Limb (tissue), 2 donors: Measurements from ENCODE around the gene MAL.
A peak's percentile ranks its signal among the peaks of the same experiment; 100 is the strongest.

Experiments
- DNase-seq, 2 donors: peaks; one replicate each; pipeline ENCODE4 v3.0.0-alpha.2; 2016; ENCODE audit errors: extremely low spot score in 2 of 2

MAL gene

DNA sequence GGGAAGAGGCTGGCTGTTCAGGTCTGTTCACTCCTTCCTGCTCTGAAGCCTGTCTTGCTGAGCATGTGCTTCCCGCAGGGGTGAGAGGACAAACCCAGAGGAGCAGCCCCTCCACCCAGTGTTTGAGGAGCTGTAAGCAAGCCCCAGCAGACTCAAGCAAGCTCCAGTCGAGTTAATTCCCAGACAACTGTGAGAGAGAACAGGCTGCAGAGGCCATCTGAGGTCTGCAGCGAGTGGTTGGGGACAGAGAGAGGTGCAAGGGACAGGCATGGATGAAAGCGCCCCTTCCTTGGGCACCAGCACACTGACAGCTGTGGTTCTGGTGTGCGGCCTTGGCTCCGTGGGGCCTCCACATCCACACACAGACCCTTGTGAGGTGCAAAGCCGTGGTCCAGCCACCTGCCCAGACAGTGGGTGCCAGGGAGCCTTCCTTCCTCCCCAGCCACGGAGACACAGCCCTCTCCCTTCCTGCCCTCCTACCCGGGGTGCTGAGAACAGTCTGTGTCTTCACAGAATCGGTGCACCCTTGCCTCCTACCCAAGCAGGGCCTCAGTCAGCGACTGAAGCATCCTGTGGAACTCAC lies 36.2 kb downstream of the MAL start:
- peak in 1 of 2 donors; percentile 20 for DNase-seq

DNA sequence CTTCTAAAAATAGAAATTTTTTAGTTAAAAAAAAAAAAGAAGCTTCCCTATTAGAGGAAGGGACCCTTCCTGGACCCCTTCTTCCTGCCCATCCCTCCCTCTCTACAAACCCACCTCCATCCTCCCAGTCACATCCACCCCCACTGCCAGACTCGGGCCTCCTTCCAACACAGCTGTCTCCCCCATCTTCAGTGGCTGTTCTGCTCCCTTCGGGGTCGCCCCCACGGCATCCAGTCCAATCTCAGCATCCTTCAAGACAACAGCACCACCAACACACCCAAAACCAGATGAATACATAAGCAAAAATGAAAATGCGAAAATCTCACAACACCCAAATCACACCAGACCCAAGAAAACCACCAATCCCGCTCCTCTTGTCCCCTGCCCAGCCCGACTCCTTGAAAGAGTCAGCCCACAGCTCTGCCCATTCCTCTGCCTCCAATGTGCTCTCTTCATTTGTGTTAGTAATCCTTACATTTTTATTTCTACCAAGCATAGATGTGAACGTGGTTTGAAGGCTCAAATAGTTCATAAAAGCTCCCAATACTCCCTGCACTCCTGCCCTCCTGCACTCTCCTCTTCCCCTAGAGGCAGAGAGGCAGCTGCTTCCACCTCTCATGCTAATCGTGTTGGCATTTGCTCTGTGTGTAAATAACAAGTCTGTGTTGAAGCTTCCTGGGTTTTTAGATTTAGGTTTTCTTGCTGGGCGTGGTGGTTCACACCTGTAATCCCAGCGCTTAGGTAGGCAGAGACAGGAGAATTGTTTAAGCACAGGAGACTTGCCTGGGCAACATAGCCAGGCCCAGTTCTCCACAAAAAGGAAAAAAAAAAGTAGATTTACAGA lies 37.0 kb downstream of the MAL start:
- peak in 1 of 2 donors; percentile 28 for DNase-seq

DNA sequence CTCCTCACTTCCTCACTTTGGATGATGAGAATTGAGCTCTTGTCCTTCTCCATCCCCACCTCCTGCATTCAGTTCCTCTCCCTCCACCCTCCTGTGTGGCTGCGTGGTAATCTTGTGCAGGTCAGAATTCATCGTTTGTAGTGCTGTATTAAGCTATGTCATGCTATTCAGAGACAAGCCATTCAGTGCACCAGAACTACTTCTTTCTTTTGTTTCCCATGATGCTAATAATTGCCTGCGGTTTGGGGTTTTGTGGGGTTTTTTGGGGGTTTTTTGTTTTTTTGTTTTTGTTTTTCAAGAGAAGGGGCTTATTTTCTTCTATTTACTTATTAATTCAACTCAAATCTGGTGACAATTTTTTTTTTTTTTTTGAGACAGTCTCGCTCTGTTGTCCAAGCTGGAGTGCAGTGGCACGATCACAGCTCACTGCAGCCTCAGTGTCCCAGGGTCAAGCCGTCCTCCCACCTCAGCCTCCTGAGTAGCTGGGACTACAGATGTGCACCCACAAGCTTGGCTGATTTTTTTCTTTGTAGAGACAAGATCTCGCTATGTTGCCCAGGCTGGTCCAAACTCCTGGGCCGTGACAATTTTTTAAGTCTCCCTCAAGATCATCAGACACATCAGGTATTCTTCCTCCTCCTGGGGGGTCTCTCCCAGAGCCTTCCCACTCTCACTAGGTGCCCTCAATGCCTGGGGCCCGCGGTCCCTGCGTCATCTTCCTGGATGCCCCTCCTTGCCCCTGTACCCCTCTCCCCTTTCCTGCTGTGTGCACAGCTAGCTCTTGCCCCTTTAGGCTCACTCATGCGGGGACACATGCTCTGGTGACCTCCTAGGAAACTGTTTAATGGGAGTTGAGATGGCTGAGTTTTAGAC lies 37.8 kb downstream of the MAL start:
- DNase-seq, result peak in 1 of 2 donors; percentile 12

DNA sequence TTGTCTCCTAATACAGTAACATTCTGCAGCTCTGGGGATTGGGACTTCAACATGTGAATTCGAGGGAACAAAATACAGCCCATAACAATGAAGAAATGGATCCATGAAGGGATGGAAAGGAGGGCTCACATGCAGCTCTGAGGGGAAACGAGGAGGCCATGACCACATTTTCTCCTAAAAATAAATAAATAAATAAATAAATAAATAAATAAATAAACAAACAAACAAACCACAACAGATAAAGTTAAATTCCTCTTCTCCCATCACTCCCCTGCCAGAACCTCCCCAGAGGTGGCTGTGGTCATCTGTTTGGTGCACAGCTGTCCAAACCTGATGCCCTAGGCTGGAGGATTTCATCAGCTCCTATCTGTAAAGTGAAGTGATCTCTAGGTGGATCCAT lies 42.7 kb downstream of the MAL start:
- no peak for DNase-seq

DNA sequence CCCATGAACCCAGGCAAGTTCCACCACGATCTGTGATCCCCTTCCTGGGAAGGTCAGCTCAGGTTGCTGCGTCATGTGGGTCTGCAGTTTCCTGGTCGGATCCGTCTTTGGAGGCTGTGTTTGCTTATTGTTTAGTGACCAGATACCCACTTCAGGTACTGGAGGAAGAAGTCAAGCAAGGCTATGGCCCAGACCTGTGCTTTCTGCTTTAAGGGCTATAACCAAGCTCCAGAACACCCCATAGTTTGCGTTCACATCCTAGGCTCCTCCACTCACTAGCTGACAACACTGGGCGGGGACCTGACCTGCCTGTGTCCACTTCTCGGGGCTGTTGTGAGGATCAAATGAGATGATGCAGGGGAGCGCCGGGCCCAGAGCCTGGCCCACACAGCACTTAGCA lies 44.0 kb downstream of the MAL start:
- no peak for DNase-seq

DNA sequence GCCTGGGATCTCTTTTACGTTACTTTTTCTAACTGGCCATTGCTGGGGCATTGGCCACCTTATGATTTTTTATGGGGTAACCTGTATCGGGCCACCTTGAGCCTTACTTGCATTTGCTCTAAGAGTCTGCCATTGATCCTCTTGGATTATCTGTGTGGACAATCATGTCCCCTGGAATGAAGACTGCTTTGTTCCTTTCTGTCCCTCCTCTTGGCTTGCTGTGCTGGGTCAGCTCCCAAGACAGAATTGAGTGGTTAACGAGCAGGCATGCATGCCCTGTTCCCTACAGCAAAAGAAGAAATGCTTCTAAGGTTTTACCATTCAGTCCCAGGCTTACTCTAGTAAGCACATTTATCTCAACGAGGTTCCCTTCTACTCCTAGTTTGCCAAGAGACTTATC lies 46.3 kb downstream of the MAL start:
- no peak for DNase-seq

DNA sequence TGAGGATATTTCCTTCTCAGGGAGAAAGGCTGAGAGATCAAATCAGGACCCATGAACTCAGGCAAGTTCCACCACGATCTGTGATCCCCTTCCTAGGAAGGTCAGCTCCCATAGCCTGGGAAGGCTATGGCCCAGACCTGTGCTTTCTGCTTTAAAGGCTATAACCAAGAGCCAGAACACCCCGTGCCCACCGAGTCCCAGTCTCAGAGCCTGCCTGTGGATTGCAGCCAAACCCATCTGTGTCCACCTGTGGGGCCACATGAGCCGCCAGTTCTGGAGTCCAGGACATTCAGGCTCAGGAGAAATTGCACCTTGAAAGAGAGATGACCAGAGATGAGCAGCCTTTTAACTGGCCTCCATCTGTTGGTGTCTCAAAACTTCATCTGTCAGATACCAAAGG lies 46.9 kb downstream of the MAL start:
- no peak for DNase-seq

DNA sequence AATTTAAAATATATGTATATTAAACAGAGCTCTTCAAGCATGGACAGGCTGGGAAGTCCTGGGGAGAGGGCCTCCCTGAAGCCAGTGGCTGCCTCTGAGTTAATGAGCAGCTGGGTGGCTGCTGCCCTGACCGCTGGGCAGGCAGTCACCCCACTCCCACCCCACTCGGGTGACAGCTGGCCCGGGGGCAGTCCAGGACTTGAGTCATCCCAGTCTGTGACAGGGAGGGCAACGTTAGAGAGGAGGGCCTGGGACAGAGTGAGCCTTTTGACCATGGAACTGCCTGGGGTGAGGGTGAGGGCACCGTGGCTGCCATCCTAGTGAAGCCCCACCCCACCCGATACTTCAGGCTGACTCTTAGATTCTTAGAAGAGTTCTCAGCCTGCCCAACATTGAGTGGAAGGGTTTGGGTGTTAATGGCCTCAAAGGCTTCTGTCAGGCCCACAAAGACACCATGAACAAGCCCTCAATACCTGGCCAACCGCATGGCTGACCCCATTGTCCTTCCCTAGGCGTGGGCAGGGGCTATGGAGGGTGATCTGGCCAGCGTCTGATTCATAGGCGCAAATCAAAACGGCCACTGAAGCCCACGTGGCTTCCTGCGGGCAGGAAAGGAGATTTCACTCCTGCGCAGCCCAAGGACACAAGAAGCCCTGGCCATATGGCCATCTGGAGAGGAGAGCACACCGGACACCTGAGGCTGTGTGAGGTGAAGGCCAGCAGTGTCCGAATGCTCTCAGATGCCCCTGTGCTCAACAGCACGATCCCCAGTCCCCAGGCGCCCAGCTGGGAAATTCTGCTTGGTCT lies 48.6 kb downstream of the MAL start:
- no peak for DNase-seq

DNA sequence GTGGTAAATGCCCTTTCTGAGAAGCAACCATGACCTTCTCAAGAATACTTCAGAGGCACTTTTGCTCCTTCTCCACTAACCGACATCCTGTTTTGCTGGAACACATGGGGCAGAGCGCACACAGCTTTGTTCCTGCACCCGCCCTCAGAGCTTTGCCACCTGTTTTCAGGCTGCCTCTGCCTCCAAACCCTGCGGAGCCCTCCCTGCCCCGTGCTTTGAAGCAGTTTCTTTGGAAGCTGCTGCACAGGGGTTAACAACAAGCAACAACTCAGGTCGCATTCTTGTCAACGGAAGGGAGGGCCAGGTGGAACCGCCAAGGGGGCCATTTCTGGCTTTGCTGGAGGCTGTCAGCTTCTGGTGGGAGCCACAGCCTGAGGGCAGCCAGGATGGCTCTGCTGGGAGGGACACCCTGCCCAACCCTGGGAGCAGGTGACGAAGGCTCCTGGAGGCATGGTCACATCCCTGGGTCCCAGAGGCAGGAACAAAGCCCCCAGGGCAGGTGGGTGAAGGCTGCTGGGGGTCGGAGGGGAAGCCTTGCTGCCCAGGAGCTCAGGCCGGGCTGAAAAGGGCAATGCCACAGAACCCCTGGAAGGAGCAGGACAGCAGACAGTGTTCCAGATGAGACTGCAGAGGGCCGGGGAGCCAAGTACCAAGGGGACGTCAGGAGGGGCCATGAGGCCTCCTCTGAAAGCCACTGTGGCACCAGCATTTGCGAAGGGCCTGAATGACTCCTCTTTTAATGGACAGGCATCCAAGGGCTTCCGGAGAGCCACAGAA lies 49.3 kb downstream of the MAL start:
- no peak for DNase-seq

DNA sequence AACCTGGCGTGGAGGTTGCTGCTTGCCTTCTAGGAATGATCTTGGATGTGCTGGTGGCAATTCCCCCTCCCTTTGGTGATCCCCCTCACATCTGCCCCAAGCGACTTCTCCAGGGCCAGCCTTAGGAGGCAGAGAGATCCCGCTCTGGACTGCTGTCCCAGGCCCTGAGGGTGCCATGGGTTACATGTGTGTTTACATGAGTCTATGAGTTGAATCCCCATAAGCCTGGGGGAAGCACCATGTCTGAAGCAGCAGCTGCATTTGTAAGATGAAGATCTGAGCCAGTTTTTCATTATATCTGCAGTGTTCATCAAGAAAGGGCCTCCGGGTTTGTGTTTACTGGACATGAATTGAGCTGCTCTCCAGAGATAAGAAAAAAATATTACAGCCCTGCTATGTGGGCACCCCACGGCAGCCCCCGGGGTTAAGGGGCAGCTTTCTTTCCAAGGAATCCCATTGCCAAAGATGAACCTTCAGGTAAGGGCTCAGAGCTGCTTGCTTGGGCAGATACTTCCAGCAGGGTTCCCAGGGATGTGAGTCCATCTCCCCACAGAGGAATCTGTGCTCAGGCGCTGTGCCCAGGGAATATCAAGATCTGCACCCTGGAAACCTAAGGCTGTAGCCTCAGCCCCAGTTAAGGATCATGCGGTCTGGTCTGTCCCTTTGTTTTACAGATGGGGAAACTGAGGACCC lies 50.1 kb downstream of the MAL start:
- no peak for DNase-seq

DNA sequence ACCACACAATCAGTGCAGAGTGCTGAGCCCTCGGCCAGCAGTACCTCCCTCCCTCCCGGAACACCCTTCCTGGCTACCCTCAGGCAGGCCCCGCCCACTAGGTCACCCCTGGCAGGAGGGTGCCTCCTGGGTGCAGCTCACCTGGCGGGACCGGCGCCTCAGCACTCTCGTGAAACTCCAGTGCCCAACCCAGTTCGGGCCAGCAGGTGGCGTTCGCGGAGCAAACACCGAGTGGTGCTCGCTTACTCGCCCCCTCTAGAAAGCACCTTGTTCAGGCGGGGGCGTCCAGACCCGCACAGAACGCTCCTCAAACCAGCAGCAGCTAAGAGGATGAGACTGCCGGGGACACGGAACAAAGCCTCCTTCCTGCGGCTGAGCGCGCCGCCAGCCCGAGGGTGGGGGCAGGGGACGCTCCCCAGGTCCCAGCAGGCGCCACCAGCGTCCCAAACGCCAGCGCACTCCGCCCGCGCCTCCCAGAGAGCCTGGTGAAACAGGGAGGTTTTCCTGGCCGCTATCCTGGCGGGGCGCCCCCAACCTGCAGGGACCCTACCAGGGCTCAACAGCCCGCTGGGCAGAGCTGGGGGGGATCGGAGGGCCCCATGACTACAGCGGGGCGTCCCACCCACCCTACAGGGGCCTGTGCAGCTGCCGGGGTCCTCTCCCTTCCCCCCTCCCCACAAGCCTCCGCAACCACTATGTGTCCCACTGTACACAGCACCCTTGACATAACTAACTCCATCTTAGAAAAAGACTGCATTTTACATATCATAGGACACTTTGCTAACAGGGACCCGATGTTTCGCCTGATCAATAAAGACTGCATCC lies 51.4 kb downstream of the MAL start:
- peak; percentile 34 to 80 for DNase-seq

DNA sequence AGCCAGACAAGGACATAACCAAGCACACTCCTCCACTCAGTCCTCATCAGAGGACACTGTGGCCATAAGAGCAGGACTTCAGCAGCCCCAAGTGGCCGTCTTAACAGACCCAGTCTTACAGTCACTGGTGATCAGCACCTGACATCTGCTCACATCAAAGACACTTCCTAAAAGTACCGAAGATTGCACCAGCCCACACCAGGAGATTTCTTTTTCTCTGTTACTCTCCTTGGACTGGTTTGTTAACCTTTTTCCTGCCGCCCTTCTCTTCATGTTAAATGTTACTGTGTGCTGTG lies 52.0 kb downstream of the MAL start:
- no peak for DNase-seq

DNA sequence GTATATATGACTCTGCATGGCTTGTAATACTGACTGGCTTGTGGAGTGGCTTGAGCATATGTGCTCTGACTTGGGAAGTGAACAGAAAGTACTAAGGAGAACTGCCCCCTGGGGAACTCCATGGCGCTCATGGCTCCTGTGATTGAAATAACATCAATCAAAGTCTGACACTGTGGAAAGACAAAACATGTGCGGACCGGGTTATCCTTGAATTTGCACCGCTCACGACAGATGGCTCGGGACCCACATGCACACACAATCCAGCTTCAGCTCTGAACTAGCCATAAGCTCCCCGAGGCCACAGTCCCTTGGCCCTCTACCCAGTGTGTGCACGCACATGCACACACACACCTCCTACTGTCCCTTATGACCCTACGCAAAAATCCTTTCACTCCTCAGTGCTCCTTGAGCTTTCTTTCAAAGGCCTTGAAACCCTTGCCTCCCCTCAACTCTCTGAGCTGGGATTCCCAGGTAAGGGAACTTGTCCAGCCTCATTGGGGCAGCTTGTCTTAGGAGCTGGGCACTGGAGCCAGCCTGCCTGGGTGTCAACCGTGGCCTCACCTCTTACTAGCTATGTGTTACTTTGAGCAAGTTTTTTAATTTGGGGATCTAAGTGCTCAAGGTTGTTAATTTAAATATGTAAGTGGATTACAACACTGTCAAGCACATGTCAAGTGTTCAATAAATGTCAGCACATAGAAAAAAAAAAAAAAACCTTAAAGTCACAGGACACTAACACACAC lies 52.5 kb downstream of the MAL start:
- no peak for DNase-seq

DNA sequence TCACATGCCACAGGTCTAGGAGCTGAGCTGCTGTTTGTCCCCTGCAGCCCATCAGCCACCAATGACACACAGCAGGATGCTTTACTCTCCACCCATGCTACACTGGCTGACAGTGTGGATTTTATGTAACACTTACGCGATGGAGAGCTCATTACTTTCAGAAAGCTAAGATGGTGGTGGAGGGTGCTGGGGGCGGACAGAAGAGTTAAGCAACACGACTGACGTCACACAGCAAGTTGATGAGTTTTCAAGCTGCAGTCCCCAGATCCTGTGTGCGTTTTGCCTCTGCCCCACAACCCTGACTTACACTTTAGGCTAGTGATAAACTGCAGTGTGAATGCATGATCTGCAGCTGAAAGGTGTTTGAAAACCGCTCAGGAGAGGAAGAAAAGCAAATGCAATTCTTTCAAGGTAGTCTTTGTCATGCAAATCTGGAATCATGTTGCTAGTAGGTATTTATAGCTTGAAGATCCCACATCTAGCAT lies 53.7 kb downstream of the MAL start:
- DNase-seq, result no peak

DNA sequence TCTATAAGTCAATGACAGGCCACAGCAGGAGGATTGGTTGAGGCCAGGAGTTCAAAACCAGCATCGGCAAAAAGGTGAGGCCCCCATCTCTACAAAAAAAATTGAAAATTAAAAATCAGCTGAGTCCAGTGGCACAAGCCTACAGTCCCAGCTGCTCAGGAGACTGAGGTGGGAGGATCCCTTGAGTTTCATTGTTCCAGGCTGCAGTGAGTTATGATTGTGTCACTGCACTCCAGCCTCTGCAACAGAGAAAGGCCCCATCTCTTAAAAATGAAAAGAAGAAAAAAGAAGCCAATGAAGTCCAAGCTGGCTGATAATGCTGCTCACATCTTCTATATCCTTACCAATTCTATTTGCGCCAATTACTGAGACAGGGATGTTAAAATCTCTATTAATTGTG lies 57.0 kb downstream of the MAL start:
- DNase-seq, result no peak

DNA sequence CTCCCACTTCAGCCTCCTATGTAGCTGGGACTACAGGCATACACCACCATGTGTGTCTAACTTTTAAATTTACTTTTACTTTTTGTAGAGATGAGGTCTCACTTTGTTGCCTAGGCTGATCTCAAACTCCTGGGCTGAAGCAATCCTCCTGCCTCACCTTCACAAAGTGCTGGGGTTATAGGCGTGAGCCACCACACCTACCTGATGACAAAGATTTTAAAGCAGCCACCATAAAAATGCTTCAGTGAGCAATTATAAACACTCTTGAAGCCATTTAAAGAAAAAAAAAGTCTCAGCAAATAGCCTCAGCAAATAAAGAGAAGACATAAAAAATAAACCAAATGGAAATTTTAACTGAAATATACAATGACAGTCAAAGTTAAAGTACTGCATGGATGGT lies 60.5 kb downstream of the MAL start:
- no peak for DNase-seq

DNA sequence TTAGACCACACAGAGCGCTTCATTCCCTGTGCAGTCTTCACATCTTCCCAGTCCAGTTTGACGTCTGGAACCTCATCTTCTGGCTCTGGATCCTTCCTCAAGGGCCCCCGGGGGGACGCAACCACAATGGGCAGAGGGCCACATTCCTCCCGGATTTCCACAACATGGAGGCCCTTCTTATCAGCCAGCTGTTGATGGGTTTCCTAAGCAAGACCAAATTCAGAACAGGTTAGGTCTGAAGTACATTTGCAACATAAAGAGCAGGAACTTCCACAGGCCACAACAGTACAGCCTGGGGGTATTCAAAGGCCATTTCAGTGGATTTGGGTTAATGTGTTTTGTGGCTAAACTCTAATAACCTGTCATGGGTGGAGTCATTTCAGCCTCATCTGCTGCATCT lies 61.9 kb downstream of the MAL start:
- DNase-seq, result no peak

DNA sequence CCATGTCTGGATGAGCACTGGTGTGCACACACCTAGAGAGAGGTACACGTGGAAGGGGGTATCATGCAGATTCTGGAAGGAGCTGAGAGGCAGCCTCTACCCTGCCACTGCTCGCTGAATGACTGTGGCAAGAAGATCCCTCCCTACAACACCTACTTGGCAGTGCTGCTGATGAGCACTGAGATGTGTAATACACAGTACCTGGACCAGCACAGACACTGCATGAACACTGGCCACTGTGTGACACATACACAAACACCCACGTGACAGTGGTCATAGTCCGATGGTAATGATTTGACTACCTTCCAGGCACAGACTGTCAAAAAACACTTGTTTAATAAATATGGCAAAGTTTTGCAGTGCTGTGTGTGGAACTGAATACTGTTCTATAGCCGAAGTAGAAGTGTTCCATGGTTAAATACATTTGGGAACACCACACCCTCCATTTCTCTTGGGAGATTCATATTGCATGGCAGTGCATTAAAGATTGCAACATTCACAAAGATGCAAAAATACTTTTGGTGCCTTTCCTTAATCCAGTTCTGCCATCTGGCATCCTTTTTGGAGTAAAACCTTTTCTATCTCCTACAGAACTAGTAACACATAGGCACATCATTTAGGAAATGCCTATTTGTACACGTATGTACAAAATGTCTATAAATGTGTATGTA lies 66.5 kb downstream of the MAL start:
- DNase-seq, result no peak
